NCI-H526 (cell line): ENCODE data around the gene SLC43A2.
A peak's percentile ranks its signal among the peaks of the same experiment; 100 is the strongest.

ENCODE experiments used
- DNase-seq, 2 experiments: peaks; one replicate each; lab custom pipeline; 2025; lab: John Stamatoyannopoulos, UW

SLC43A2 gene

GRCh38 chr17:1562176-1562643 lies 66.4 kb downstream of the SLC43A2 start:
- no peak for DNase-seq

- DNase-seq, result peak in 1 of 2 experiments; percentile 32
Observed at GRCh38 chr17:1561420-1562175, 67.0 kb downstream of the SLC43A2 start.

DNA sequence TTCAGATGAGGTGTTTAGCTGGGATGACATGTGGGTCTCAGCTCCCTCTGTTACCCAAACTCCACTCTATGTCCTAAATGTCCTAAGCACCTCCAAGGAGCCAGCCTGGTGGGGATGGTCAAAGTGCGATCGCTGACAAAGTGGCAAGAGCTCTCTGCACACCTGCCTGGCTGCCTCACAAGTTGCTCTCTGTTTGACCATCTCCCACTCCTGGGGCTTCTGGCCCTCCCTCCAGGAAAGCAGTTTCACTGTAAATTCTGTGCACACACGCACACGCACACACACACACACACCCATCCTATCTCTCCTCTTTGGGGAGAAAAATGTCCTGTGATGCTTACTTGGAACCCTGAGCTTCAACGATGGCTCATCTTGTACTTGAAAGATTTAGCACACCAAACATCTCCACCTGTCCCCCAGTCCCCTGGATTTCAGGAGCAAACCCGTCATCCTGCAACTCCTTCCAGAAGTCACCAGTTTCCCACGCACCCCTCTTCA lies 67.7 kb downstream of the SLC43A2 start:
- no peak for DNase-seq

DNA sequence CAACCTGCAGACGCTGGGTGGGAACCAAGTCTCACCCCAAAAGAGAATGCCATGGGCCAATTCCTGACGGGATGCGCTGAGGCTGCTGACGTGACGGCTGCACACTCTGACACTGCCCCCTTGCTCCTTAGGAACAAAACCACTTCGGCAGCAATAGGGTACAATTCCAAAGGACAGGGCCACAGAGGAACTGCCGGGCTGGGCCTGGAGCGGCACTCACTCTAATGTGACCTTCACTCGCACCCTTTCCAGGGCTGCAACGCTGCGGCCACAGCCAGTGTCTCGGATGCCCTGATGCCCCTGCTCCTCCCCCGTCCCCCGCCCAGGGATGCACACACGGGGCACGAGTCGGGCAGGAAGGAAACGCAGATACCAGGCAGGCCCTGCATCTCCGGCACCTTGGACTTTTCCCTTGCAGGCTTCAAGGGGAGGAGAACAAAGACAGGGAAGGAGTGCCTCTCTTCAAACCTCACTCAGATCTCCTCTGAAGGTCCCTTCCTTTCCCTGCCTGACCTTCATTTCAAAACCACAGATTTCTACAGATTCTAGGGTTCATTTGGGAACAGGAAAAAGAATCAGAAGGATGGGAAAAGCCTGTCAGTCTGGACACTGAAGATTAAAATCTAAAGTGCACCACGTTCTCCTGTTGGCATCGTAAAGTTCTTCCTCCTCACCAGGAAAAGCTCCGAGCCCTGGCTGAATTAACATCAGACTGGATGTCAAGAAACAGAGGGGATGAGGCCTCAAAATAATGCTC lies 68.4 kb downstream of the SLC43A2 start:
- DNase-seq, result no peak

DNA sequence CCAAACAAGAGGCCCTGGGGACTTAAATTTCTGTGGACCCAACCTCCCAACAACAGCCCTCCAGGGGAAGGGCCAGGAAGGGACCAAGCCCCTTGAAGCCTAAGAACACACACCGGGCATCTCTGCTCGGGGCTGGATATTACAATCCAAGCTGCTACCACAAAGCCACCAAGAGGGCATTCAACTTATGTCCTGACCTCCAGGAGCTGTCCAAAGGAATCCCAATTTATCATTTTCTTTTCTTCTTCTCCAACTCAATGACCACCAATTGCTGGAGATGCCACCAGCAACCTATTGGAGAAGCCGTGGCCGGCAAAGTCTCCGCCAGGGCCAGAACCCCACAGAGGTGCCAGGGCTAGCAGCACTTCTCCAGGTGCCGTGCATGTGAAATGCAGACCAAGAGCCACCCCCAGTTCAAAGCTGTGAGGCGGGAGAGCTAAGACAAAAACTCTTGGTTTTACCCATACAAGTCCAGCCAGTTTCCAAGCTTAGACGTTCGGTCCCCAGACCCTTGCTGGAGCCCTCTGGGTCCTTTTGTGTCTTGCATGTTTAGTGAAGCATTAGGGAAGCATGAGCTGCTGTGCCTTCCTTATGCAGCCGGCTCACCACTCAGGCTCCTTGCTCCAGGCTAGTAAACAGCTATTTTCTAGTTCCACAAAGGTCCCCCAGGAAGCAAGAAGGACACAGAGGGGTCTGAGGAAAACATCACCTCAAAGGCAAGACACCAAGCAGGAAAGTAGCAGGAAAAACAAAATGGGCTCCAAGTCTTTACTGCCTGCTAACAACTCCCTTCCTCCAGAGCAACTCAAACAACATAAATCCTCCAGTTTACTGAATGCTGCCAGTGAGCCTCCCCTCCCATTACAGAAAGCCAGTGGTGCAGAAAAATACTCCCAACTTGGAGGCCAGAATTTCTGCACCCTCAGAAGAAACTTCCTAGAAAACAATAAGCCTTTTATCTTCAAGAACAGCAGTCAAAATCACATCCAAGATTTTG lies 69.3 kb downstream of the SLC43A2 start:
- no peak for DNase-seq

GRCh38 chr17:1558401-1558800 lies 70.2 kb downstream of the SLC43A2 start:
- no peak for DNase-seq

DNA sequence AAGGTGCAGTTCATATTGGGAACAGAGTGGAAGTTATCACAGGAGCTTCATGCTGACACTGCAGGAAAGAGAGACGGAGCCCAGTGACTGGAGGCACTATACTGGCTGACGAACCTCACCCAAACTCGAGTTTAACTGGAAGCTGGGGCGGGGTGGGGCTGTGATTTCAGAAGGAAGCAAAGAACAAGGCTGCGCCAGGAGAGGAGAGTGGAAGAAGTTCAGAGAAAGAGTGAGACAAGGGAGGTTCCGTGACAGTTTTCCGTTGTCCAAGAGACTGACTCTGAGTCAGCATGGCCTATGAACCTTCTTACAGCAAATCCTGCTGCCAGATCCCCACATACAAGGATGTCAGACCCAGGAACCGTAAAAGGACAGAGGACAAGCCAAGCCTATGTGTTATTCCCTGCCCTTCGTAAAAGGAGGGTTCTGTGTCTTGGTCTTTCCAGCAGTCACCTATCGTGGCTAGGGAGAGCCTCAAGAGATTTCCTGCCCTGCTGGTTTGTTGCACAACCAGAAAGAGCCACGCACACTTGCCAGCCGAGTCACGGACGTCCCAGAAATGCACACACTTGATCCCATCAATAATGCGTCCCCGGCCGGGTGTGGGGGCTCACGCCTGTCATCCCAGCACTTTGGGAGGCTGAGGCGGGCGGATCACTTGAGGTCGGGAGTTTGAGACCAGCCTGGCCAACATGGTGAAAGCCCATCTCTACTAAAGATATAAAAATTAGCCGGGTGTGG lies 71.1 kb downstream of the SLC43A2 start:
- no peak for DNase-seq

DNA sequence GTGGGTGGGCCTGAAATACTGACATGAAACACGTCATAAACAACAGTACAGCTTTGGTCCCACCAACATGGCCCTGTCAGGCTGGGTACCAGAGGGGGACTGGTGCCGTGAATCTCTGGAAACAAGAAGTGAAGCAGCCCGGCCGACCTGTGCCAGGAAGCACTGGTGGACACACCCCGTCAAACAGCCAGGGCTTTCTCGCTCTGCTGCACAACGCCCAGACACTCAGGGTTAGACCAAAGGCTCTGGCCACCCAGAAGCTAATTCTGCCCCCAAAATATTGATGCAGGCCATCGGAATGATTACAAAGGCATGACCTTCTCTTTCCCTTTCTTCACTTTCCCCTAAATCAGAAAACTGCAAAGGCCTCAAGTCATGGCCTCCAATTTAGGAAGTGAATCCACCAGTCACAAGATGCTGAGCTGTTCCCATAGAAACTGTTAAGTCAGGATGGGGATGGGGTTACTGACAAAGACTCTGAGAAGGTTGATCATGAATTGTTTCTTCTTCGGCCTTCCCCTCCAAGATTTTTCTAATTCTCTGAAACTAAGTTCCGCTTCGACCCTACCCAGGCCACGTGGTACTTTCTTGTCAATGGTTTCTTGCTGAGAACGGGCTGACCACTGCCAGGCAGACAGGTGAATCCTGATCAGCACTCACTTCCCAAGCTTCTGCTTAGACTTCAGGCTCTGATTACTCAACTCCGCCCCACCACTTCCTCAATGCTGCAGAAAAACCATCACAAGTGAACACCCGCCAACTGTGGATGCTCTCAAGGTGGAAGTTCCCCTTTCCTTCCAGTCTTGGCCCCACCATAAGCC lies 72.8 kb downstream of the SLC43A2 start:
- DNase-seq, result no peak

DNA sequence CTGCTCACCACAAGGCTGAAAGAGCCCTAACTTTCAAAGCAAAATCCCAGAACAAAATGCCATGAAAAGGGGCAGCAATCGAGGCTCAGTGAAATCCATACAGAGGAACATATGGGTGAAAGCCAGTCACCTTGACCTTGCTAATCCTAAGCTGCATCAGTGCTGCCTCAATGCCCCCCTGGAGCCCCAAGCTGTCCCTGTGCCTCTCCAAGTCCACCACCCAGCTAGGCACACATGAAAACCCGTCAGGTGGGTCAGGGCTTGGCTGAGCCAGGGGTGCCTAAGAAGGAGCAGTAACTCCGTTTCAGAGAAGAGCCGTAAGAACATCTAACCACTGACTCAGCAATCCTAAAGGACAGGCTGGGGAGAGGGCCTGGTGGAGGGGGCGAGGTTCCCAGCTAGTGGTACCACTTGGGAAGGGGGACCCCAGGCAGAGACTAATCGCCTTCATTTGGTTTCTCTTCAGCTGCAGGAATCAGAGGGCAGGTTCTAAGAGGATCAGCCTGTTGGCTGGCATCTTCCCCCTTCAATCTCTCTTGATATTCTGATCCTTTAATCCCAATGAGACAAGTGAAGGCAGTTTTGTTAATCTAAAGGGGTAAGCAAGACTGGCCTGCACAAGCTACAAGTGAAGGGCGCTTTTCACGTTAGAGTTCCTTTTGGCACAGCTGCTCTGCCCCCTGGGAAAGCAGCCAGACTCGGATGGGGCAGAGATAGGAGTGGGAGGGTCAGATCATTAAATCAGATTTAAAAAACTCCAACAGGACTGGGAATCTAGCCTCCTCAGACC lies 73.7 kb downstream of the SLC43A2 start:
- no peak for DNase-seq

DNA sequence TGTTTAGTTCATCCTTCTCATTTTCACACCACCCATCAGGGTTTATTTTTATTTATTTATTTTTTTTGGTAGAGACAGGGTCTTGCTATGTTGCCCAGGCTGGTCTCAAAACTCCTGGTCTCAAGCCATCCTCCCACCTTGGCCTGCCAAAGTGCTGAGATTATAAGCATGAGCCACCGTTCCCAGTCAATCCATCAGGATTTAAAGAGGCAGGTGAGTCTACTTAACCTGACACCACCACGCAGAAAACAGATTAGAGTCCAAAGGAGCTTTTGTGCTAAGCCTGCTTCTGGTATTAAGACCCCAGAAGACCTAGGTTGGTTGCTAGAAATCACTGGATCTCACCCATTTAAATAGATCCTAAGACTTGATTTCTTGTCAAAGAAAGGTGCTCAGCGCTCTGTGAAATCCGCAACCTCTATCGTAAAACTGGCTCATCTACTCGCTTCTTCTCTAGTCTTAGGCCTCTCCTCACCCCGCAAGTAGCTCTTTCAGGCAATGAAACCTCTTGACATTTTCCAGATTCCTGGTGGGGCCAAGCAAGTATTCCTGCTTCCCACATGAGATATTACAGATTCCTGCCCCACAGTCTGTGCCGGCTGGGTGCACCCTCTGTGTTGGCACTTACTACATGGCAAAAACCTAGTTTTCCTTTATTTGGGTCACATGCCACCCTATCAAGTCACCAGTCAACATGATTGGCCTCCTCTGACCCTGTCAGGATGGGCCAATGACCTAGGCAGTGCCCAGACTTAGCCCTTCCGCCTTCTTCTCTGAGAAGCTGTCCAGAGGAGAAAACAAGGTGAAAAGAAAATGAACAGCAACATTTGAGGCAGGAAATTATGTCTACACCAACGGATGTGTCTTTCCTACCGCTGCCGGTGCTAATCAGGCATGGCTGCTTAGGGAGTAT lies 75.0 kb downstream of the SLC43A2 start:
- DNase-seq, result no peak

DNA sequence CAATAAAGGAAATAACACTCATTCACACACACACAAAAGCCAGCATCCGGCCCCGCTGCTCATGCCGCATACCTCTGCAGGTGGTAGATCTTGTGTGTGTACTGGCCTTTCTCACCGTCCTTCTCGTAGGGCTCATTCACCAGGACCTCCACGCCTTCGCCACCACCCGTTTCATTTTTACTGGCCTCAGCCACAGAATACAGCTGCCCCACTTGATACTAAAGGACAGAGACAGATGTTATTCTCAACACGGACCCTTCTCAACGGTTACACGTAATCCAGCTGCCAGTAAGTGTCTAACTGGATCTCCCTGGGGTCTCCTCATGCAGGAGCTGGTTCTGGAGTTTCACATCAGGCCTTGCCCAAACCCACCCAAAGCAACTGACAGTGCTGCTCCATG lies 75.7 kb downstream of the SLC43A2 start:
- no peak for DNase-seq

DNA sequence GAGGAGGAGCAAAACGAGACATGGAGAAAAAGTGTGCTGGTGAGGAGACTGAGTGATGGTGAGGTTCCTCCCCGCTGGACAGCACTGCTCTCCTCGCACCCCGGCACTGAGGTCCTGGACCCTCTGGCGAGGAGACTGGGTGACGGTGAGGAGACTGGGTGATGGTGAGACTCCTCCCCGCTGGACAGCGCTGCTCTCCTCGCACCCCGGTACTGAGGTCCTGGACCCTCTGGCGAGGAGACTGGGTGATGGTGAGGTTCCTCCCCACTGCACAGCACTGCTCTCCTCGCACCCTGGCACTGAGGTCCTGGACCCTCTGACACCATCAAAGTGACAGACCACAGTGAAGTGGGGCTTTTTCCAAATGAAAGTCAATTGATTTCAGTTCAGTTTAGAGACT lies 76.9 kb downstream of the SLC43A2 start:
- no peak for DNase-seq

GRCh38 chr17:1548032-1548431 lies 80.6 kb downstream of the SLC43A2 start:
- DNase-seq, result no peak

- DNase-seq, result no peak
Observed at GRCh38 chr17:1546292-1546922, 82.2 kb downstream of the SLC43A2 start.

DNA sequence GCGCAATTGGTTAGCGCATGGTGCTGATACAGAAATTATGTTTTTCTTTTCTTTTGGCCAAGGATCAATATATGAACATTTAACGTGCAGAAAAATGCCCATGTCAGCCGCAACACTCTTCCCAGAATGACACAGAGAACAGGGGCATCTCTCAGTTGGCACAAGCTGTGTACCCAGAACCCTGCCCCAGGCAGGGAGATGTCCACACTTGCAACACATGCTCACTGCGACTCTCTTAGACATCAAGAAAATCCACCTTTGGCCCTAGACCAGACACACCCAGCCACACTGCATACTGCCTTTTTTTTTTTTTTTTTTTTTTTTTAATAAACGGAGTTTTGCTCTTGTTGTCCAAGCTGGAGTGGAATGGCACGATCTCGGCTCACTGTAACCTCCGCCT lies 83.0 kb downstream of the SLC43A2 start:
- no peak for DNase-seq

GRCh38 chr17:1542316-1542715 lies 86.3 kb downstream of the SLC43A2 start:
- no peak for DNase-seq

DNA sequence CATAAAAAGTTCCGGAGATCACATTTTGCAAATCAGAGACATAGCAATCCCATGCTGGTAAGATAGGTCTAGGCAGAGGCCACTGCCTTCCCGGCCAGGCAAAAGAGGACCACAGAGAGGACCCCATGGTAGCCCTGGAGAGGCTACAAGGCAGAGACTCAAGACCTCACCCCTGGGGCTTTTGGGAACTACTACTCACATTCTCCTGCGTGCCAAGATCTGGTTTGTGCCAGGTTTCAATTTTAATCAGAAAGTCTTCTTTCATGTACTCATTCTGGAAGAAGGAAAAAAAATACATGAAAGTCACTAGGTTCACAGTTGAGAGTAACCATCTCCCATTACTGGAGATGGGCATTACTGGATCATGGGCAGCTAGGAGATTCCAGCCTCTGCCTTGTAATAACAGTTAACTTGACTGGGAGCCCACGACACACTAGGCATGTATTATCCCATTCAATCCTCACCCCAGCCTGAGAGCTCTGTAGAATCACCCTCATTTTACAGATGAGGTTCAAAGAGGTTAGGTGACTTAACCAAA lies 87.2 kb downstream of the SLC43A2 start:
- no peak for DNase-seq

- DNase-seq, result no peak
Observed at GRCh38 chr17:1539811-1540210, 88.8 kb downstream of the SLC43A2 start.
